ENCODE measurements around the gene RILP.

The RILP gene

DNA sequence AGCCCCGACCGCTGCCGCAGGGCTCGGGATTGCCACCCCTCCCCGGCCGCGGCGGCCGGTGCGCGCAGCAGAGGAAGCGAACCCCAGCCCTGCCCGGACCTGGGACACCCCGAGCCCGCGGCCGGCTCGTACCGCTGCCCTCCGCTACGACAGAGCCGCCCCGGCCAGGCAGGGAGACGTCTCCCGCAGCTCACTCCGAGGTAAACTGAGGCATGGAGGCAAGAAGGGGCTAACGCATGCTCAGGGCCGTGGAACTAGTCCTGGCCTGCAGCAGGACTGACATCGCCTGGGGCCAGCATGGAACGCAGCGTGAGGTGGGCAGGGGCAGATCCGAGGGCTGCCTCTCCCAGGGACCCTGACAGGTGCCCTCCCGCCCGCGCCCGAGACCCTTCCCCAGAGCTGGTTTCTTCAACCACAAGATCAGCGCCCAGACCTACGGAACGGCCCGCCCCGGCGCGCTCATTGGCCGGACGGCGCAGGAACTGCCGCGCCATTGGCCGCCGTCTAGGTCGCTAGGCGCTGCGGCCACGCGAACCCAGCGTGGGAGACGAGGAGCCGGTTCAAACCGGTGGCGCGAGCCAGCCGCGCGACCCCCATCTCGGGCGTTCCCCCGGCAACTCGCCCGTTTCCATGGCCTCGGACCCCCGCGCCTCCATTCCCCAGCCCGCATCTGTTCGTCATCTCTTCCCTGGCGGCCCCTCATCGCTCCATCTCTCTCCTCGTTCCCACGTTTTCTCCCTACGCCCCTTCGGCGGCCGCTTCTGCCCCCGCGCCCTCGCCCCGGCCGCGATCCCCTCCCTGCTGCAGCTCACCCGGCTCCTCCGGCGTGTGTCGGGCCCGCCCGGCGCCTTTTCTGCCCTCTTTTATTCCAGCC, 21.4 kb downstream of the RILP start, which contains the start of gene SLC43A2:
TSS of gene SLC43A2 (minus strand) at position 853 of the 874 bp plus-strand sequence. CDS start 960 bp downstream, outside the sequence.
- peak; percentile 37 to 72 (median 58) for DNase-seq

DNA sequence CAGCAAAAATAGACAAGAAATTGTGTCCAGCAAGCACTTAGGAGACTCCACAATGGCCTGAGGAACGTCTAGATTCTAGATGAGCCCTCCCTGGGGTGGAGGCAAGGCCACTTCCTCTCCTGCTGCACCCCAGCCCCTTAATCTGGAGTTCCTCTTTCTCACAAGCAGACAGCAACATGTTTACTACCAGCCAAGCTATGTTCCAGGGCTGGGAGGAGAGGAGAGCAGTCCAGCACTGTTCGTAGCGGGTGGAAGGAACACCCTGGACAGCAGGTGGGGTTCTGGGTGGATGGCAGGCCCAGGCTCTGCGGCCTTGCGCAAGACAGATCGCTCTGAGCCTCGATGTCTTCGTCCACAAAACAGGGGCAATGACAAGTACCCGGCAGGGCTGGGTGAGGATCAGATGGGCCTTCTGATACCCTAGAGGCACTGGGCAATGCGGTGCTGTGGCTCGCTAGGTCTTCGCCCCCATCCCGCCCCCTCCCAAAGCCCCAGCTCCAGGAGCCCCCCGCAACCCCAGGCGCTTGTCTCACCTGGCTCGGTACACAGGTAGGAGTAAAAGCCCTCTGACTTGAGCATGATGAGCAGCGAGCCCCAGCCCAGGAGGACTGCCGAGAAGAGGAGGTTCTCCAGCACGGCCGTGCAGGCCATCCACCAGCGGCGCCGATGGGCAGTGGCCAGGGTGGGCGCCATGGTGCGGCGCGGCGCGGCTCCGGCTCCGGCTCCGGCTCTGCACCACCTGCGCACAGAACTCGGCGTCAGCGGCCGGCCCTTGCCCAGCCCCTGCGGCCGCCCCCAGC, 22.3 kb downstream of the RILP start:
- no peak for DNase-seq

DNA sequence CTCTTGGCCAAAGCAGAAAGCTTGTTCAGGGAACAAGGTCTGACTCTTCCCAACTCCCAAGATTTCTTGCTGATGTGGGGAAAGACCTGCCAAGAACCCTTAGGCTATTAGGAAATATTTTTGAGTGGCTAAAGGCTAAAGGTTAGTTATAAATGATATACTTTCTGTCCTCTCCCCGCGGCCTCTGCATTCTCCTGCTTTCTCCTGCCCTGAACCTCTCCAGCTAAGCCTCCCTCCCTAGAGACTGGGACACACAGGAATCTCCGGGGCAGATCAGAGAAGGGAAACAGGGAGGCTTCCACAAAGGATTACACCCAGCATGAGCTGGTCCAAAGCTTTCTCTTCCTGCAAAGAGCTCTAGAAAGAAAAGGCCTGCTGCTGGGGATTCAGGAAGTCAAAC, 23.3 kb downstream of the RILP start:
- DNase-seq = no peak

GRCh38 chr17:1625581-1625980, 24.1 kb downstream of the RILP start:
- no peak for DNase-seq

DNA sequence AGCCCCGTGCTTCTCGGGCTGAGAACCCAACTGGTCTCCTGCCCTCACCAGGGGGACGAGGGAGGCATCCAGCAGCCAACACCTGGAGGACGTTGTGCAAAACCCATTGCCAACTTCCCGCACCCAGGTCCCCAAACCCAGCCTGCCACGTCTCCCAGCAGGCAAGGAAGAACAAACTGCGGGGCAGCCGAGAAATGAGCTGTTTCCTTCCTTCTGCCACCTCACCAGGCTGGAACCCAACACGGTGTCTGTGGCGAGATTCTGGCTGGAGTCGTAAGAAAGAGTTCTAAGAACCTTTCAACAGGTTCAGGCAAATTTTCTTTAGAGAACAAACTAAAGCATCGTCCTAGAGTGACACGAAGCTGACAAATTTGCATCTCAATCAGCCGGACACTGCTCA, 24.6 kb downstream of the RILP start:
- no peak for DNase-seq

DNA sequence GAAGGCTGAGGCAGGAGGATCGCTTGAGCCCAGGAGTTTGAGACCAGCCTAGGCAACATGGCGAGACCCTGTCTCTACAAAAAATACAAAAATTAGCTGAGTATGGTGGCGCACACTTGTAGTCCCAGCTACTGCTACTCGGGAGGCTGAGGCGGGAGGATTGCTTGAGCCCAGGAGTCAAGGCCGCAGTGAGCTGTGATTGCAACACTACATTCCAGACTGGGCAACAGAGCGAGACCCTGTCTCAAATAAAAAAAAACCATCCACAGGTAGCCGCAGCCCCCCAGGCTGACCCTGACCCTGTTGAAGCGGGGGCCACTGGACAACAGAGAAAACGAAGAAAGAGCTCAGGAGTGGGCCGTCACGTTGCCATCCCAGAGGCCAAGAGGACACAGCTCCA, 25.0 kb downstream of the RILP start:
- no peak for DNase-seq

DNA sequence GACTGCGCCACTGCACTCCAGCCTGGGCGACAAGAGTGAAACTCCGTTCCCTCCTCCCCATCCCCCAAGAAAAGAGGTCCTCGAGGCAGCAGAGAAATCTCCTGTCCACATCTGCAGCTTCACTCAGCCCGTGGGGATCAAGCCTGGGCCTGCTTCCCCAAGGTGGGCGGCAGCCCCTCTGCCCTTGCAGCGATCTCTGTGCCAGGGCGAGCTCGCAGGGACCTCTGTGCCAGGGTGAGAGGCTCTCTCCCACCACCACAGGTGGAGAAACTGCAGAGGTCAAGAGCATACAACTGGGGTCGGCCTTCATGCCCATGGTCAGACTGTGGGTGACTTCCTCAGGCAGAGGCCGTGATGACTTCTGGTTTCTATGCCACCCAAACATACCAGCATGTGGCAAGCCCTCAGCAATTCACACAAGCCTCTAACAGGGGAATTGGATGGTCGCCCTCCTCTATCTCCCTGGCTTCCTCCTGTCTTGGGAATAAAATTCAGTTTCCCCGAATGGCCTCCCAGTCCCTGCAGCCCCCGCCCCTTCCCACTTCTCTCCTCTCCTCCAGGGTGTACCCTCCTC, 26.5 kb downstream of the RILP start:
- no peak for DNase-seq

GRCh38 chr17:1621273-1621954, 28.3 kb downstream of the RILP start:
- no peak for DNase-seq

- DNase-seq = no peak
These were observed 29.2 kb downstream of the RILP start for GRCh38 chr17:1620486-1620885.

GRCh38 chr17:1617620-1618174, 32.0 kb downstream of the RILP start:
- DNase-seq = no peak

DNA sequence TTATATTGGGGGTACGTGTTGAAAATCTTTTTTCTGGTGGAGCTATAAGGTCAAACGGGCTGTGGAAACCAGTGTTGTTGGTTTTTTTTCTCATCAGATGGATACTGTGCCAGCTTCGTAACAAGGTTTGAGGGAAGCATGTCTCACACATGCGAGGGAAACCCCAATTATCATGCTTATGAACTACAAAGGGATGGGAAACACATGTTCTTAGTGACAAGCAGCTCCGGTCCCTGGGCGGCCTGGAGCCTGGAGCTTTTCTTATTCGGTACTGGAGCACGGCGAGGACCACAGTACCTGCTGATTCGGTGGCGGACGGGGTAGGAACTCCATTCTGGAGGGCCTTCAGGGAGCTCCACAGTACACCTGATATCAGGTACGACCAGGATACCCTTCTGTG, 33.6 kb downstream of the RILP start:
- no peak for DNase-seq

DNA sequence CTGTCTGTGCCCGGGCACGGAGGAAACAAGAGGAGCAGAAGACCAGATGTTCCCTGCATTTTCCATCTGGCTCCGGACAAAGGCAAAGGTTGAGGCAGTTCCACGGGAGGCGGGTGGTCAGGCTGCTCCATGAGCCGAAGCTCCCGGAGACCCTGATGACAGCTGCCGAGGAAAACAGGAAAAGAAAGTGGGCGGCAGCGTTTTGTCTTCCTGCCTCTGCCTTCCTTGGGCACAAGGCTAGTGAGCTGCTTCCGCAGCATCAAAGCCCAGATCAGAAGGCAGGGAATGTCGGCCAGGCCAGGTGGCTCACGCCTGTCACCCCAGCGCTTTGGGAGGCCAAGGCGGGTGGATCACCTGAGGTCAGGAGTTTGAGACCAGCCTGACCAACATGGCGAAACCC, 37.3 kb downstream of the RILP start:
- no peak for DNase-seq

DNA sequence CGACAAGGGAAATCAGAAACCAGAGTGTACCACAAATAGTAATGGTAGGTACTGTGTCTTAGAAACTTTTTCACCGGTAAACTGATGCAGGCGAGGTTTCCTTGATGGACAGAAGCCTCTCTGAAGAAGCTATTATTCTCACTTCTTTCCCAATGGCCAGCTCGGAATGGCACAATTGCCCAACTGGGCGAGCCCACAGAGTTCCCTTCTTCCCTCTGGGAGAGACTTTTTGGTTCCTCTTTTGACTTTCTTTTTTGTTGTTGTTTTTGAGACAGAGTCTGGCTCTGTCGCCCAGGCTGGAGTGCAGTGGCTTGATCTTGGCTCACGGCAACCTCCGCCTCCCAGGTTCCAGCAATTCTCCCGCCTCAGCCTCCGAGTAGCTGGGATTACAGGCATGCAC, 38.0 kb downstream of the RILP start:
- no peak for DNase-seq

DNA sequence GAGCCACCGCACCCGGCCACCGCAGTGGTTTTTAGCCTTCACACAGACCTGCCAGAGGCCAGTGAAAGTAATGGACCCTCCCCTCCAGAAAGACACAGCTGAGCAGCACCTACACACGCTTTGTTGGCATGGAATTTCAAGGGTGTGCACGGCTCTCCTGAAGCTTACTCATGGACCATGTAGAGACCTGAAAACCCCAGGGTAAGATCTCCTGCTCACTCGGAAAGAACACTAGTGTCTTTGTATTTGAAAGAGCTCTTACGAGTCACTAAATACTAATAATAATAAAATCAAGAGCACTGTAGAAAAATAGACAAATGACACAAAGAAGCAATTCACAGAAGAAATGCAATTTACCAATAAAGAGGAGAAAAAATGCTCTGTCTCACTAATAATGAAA, 41.0 kb downstream of the RILP start:
- DNase-seq = no peak

- no peak for DNase-seq
These were observed 41.7 kb downstream of the RILP start for GRCh38 chr17:1607971-1608320.

GRCh38 chr17:1606352-1606985, 43.2 kb downstream of the RILP start:
- no peak for DNase-seq

DNA sequence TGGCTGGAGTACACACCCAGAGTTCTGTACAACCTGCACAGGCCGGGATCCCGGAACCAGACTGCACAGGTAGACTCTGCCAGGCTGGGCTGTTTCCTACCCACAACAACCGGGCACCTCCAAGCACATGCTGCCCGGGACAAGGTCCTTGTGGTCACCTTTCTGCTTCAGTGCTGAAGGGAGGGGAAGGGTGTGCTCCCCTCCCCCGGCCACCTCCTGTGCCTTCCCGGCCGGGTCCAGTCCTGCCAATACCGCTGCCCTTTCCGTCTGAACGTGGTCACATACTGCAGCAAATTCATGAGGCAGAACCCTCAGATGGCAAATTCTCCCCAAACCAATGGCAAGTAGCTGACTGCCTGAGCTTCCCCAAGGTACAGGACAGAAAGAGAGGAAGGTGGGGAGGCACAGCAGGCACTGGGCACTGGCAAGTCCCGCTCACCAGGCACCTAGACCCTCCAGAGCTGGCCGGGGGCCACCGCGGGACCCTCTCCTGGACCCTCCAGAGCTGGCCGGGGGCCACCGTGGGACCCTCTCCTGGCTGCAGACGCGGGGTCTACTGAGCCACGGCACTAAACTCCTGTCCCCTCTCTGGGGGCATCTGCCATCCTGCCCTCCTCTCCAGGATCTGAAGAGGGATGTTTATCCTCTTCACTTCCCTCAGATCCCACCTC, 43.9 kb downstream of the RILP start:
- no peak for DNase-seq

DNA sequence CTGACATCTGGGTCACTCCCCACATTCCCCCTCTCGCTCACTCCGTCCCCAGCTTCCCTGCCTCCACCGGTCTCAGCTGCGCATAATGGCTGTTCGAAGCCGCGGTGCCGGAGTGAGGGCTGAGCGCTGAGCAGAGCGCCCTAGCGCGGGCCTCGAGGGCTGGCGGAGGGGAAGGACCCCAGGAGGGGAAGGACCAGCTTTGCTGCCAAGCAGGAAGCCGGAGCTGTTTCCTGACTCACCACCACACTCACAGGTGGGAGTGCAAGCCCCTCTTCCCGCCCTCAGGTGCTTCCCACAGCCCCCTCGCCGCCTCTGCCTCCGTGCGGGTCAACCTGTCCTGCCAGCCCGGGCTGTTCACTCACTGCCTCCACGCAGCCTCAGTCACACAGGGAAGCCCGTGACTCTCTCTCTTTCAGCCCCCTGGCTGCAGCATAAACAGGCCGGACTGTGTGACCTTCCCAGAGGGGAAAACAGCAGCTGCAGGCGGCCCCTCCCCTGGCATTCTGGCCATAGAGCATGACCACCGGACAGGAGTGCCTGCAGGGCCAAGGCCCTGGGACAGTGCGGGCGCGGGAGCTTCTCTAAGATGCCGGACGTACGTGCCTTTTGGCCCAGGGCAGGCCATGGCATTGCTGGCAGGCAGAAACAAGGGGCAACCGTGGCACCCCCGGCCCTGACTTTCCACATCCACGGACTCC, 44.7 kb downstream of the RILP start:
- DNase-seq = no peak

DNA sequence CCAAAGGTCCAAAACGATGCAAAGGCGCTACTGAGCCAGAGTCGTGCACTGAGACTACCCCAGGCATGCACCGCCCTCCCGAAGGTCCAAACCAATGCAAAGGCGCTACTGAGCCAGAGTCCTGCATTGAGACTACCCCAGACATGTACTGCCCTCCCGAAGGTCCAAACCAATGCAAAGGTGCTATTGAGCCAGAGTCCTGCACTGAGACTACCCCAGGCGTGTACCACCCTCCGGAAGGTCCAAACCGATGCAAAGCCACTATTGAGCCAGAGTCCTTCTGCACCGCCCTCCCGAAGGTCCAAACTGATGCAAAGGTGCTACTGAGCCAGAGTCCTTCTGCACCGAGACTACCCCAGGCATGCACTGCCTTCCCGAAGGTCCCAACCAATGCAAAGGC, 48.1 kb downstream of the RILP start:
- DNase-seq = no peak

DNA sequence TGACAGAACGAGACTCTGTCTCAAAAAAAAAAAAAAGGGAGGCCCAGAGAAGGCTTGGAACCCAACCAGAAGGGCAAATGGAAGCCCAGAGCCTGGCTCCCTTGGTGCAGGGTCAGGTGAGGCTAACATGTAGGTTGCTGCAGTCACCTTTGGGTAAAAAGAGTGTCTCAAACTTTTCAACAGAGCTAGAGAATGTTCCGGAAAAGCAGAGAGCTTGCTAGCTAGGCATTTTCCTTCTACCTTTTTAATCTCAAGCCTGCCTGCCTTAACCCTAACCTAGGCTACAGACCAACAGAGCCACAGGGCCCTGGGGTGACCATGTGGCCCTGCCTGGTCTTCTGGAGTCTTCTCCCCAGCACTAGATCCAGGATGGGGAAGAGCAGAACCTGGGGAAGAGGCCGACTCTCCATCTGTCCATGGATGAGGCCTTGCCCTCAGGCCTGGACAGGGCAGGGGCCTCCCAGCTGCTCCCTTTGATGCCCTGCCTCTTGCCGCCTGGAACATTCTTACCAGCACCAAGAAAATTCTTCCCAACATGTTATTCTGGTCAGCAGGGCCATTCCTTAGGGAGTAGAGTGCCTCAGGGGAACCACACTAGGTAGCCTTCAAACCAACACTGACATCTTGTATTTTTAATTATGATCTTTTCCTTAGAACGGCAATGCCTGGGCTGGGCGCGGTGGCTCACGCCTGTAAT, 51.1 kb downstream of the RILP start:
- DNase-seq = no peak
